ENCODE data around the gene LSM10. TPM values are rescaled to one million over a fixed set of nuclear protein-coding genes. Genes with fewer than 3 reads are reported as not detected.

LSM10 gene
- total and polyA plus RNA-seq, 11 donors: 39.1 to 95.9 (median 49.9) TPM

DNA sequence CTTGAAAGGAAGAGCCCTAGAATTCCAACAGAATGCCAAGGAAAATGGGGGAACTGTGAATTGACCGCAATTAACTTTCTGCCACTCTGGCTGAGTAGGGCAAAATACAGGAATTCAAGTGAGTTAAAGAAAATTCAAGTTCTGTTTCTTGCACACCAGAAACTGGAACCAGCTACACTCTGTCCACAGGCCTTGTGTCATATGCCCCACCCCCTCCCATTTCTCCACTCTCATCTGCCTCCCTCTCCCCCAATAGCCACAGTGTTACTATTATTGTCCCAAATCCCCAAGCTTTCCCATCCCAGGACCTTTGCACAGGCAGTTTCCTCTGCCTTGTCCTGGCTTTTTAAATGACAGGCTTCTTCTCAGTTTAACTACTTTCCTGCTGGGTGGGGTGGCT, 7.7 kb downstream of the LSM10 start:
- intact Hi-C loops (cut with DNase I): loop anchor here in 1 of 10 donors (10.0 kb wide), 1 partner anchor 165 kb away; the partner anchor contains the start of gene THRAP3
- peaks cover 0 to 45% (median 25%) of the 10 kb centered on the region in 12 donors for H3K4me1 ChIP-seq
- H3K27ac ChIP-seq: peak overlapping the region in 6 of 12 donors; percentile 32 to 98 (median 56)

DNA sequence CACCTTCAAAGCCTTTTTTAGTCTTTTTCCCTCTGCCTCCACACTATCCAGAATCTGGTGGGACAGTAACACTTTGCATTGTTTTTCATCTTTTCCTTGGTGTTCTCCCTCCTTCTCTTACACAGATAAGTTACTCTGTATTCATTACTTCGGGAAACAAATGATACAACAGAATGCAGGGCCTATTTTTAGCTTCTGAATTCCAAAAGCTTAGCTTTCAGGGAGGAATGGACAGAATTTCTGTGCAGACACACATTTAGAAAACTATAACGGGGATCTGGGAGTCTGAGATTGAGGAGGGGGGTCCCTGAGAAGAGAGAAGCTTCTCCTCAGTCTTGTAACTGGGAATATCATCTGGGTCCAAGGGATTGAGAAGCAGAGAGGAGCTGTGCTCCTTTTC, 8.4 kb downstream of the LSM10 start:
- H3K27me3 ChIP-seq: no peaks in the 10 kb centered on the region
- peaks cover 0 to 47% (median 39%) of the 10 kb centered on the region in 9 donors for H3K36me3 ChIP-seq
- peak overlapping the region in 8 of 12 donors; percentile 32 to 98 (median 82) for H3K27ac ChIP-seq
- DNase-seq: peak in 1 of 5 donors; percentile 2
- WGBS, 4 donors: 43 to 53% (median 49%) methylated on average over 2 of the region's 2 CpGs
- no peak for TF ChIP-seq POLR2A (IDR thresholded peaks at IDR 0.05)
- TF ChIP-seq, protein P1, sequence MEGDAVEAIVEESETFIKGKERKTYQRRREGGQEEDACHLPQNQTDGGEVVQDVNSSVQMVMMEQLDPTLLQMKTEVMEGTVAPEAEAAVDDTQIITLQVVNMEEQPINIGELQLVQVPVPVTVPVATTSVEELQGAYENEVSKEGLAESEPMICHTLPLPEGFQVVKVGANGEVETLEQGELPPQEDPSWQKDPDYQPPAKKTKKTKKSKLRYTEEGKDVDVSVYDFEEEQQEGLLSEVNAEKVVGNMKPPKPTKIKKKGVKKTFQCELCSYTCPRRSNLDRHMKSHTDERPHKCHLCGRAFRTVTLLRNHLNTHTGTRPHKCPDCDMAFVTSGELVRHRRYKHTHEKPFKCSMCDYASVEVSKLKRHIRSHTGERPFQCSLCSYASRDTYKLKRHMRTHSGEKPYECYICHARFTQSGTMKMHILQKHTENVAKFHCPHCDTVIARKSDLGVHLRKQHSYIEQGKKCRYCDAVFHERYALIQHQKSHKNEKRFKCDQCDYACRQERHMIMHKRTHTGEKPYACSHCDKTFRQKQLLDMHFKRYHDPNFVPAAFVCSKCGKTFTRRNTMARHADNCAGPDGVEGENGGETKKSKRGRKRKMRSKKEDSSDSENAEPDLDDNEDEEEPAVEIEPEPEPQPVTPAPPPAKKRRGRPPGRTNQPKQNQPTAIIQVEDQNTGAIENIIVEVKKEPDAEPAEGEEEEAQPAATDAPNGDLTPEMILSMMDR (IDR thresholded peaks at IDR 0.05): no peak
- intact Hi-C loops (cut with DNase I): loop anchor here in 1 of 10 donors (10.0 kb wide), 1 partner anchor 164 kb away; the partner anchor contains the start of gene THRAP3
- no peaks in the 10 kb centered on the region for H3K9me3 ChIP-seq
- no peak for ATAC-seq
- H3K4me3 ChIP-seq: no peak overlapping the region
- H3K4me1 ChIP-seq: peaks cover under 1 to 49% (median 31%) of the 10 kb centered on the region in 12 donors

More for the DNA sequence above, 7.7 kb downstream of the LSM10 start:
- ATAC-seq: no peak
- DNase-seq: peak in 1 of 5 donors; percentile 9
- no peak overlapping the region for H3K4me3 ChIP-seq
- no peak for TF ChIP-seq POLR2A (IDR thresholded peaks at IDR 0.05)
- TF ChIP-seq, protein P1 (IDR thresholded peaks at IDR 0.05): no peak
- H3K9me3 ChIP-seq: no peaks in the 10 kb centered on the region
- no peaks in the 10 kb centered on the region for H3K27me3 ChIP-seq
- peaks cover 0 to 47% (median 40%) of the 10 kb centered on the region in 9 donors for H3K36me3 ChIP-seq
- 88 to 98% (median 91%) methylated on average over 1 of the region's 1 CpG for WGBS, 4 donors

DNA sequence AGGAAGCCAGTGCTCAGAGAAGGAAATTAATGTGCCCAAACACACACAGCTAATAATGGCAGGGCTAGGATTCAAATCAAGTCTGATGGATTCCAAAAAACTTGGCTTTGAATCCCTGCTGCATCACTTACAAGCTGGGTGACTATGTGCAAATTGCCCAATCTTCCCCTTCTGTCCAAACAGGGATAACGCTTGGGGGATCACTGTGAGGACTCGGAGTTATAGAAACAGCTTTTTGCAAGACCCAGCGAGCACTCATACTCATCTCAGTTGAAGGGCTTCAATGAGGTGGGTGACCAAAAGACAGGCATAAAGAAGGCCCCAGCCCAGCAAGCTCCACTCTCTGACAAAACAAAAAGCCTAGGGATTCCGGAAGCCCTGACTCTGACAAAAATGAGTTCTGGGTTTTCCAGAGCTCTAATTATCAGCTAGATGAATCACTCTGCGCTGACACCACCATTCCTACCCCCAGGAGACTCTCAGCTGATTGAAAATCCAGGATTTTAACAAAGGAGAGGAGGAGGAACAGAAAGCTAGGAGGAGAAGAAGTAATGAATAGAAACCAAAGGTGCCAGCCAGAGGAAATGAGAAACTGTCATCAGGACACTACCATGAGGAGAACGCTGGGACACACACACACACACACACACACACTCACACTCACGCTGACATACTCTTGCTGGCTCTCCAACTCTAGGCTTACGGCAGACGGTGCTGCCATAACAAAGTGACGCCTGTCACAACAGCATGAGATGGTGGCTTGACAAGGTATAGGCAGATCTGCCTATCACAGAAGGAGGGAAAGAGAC, 10.4 kb downstream of the LSM10 start:
- peak overlapping the region in 10 of 12 donors; percentile 27 to 97 (median 88) for H3K4me3 ChIP-seq

More for the DNA sequence above, 10.4 kb downstream of the LSM10 start:
- Histone ChIP-seq H3K9me3 (no peaks in the 10 kb centered on the region), H3K27ac (peak overlapping the region; percentile 84 to 99 (median 96)), H3K36me3 (peaks cover 0 to 30% (median 21%) of the 10 kb centered on the region in 9 donors), H3K4me1 (peaks cover 9 to 68% (median 50%) of the 10 kb centered on the region in 12 donors), H3K27me3 (no peaks in the 10 kb centered on the region)
- intact Hi-C loops (cut with DNase I): loop anchor here in 1 of 10 donors (10.0 kb wide), 1 partner anchor 163 kb away; the partner anchor contains the start of gene THRAP3
- DNase-seq: peak in 2 of 5 donors; percentile 31 to 51
- TF ChIP-seq POLR2A (IDR thresholded peaks at IDR 0.05): no peak
- TF ChIP-seq, protein P1 (IDR thresholded peaks at IDR 0.05): no peak
- WGBS, 4 donors: 53 to 61% (median 56%) methylated on average over 10 of the region's 10 CpGs
- peak in 1 of 4 donors; percentile 2 for ATAC-seq

Data from heart left ventricle (tissue), 16 donors.